ENCODE data around the gene HPCAL1. TPM values are rescaled to one million over a fixed set of nuclear protein-coding genes. Genes with fewer than 3 reads are reported as not detected.

Gene HPCAL1
- total and polyA plus RNA-seq, 2 of the 4 experiments (the other 2 are of a cell fraction): 8.2 to 33.7 TPM

GRCh38 chr2:10428355-10428754, 125.7 kb downstream of the HPCAL1 start:
- no peak overlapping the region for H2BK15ac ChIP-seq (ENCODE audit: low read depth, low read length)
- H3K36me3 ChIP-seq (ENCODE audit: control insufficient read depth, insufficient read depth, low read length): peaks cover 4% of the 10 kb centered on the region; the same call in 1 of the 2 replicates
- no peak overlapping the region for H3K4me2 ChIP-seq (ENCODE audit: low read depth, low read length)
- intact Hi-C loops (cut with micrococcal nuclease): no loop called here
- H3K4me1 ChIP-seq (ENCODE audit: control insufficient read depth, insufficient read depth, low read length): peaks cover 7% of the 10 kb centered on the region; the same call in 1 of the 2 replicates
- ATAC-seq (ENCODE audit: low read depth) (no peak), DNase-seq (no peak)
- no peak overlapping the region for H2AFZ ChIP-seq (replicated peaks; ENCODE audit: low read length, poor library complexity)
- H3K9me3 ChIP-seq (ENCODE audit: control insufficient read depth, insufficient read depth, low read length): no peaks in the 10 kb centered on the region
- no peak overlapping the region for H3K23ac ChIP-seq (ENCODE audit: low read depth, low read length)
- no peaks in the 10 kb centered on the region for H3K27me3 ChIP-seq (ENCODE audit: control insufficient read depth, insufficient read depth, low read length)
- in situ Hi-C loops (cut with MboI; ENCODE audit: low sequenced_read_pairs): loop anchor here (10.0 kb wide), 1 partner anchor 624 kb away; no protein-coding TSS in a partner anchor
- no peak overlapping the region for H2AK5ac ChIP-seq (ENCODE audit: low read depth, low read length)
- dilution Hi-C loops (cut with HindIII; ENCODE audit: low sequenced_read_pairs, unreplicated experiment): no loop called here
- no peak overlapping the region for H2BK5ac ChIP-seq (ENCODE audit: low read depth, low read length, poor library complexity, severe bottlenecking)
- H3K18ac ChIP-seq (ENCODE audit: low read depth, low read length): no peak overlapping the region
- no peak overlapping the region for H4K8ac ChIP-seq (ENCODE audit: low read depth in 2 of 2, low read length in 2 of 2)
- H3K4me3 ChIP-seq (ENCODE audit: insufficient read depth, low read depth, low read length): no peak overlapping the region
- POLR2A ChIA-PET (ENCODE audit: unreplicated experiment): no interaction called here
- no peak overlapping the region for H4K91ac ChIP-seq (ENCODE audit: insufficient read depth, low read depth, low read length)
- BruUV-seq (replicated peaks): no TSS peak
- H3K27ac ChIP-seq (ENCODE audit: insufficient read depth, low read length): no peak overlapping the region
- H2BK20ac ChIP-seq (ENCODE audit: low read depth, low read length): no peak overlapping the region
- H3K79me1 ChIP-seq (ENCODE audit: low read depth in 1 of 2, low read length in 2 of 2): no peaks in the 10 kb centered on the region; a peak in 1 of 4 replicates
- H3K56ac ChIP-seq (ENCODE audit: extremely low read depth, insufficient read depth, low read length): no peak overlapping the region
- H4K20me1 ChIP-seq (ENCODE audit: insufficient read depth, low read length): 0 out of 2 replicates have a peak, but pooled peaks cover 4% of the 10 kb centered on the region
- no peak overlapping the region for H2BK120ac ChIP-seq (ENCODE audit: low read depth, low read length)
- H3K9me1 ChIP-seq (ENCODE audit: insufficient read depth, low read length): peaks cover 3% of the 10 kb centered on the region
- H3K14ac ChIP-seq (replicated peaks; ENCODE audit: low read depth, low read length): no peak overlapping the region
- no CpG with 5 or more reads among the region's 8 CpGs for WGBS, 2 experiments (ENCODE audit: extremely low coverage in 2 of 2, insufficient read length in 1 of 2)
- CTCF ChIA-PET: no interaction called here
- no peak overlapping the region for H2AK9ac ChIP-seq (replicated peaks; ENCODE audit: low read depth, low read length, poor library complexity)
- H4K5ac ChIP-seq (ENCODE audit: low read depth, low read length): no peak overlapping the region
- no peak for TF ChIP-seq RFX5 (IDR thresholded peaks at IDR 0.05; ENCODE audit: low read depth, low read length)
- no peak for TF ChIP-seq CEBPB (IDR thresholded peaks at IDR 0.05; ENCODE audit: low read depth, low read length)
- TF ChIP-seq SMC3 (IDR thresholded peaks at IDR 0.05; ENCODE audit: low read depth, low read length): no peak
- H3K9ac ChIP-seq (ENCODE audit: low read depth, low read length): no peak overlapping the region
- H3K4ac ChIP-seq (ENCODE audit: low read depth, low read length): no peak overlapping the region
